ENCODE results near the gene MAST1.
A peak's percentile ranks its signal among the peaks of the same experiment; 100 is the strongest.

MAST1 gene

DNA sequence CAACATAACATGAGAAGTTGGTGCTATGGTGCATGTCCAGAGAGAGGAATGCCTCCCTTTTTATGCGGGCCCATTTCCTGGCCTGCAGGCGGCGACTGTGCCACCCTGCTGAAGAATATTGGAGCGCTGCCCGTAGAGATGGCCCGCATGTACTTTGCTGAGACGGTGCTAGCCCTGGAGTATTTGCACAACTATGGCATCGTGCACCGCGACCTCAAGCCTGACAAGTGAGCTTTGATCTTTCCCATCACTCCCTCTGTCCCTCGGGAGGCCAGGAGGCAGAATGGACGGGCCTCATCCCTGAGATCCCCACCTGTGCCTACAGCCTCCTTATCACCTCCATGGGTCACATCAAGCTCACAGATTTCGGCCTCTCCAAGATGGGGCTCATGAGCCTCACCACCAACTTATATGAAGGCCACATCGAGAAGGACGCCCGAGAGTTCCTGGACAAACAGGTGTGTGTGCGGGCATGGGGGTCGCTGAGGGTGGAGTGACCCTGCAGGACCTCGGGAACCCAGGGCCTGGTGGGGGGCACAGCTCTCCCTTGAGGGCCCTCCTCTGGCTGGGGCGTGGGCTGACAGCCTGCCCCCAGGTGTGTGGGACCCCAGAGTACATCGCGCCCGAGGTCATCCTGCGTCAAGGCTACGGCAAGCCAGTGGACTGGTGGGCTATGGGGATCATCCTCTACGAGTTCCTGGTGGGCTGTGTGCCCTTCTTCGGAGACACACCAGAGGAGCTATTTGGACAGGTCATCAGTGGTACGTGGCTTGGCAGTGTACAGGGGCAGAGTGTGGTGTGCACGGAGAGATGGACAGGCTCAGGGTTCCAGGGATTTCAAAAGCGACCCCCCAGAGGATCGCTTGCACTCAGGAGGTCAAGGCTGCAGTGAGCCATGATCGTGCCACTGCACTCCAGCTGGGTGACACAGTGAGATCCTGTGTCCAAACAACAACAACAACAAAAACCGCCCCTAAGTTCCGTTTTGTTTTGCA is 26.7 kb downstream of the MAST1 start:
- H2BK12ac ChIP-seq (ENCODE audit: low read length) = no peak overlapping the region
- H2BK15ac ChIP-seq (ENCODE audit: low read length) = no peak overlapping the region
- peaks cover 0 to 6% of the 10 kb centered on the region in 2 donors for H3K4me1 ChIP-seq (ENCODE audit: control insufficient read depth in 2 of 2, insufficient read depth in 1 of 2, low read depth in 1 of 2, low read length in 2 of 2)
- peaks cover 4% of the 10 kb centered on the region for H3K79me1 ChIP-seq (ENCODE audit: low read depth, low read length)
- H3K4me3 ChIP-seq (ENCODE audit: low read length in 2 of 2) = no peak overlapping the region
- peak overlapping the region; percentile 53 for H2BK5ac ChIP-seq (ENCODE audit: low read length)
- H2AK5ac ChIP-seq (ENCODE audit: low read depth, low read length) = no peak overlapping the region
- no peak overlapping the region for H3K9ac ChIP-seq (ENCODE audit: low read depth, low read length, poor library complexity)
- no CpG with 5 or more reads among the region's 34 CpGs for WGBS, 2 donors (ENCODE audit: extremely low coverage in 2 of 2, insufficient read length in 2 of 2, insufficient replicate concordance in 1 of 2)
- no peak overlapping the region for H2AFZ ChIP-seq (ENCODE audit: low read length)
- H3K27me3 ChIP-seq (ENCODE audit: control insufficient read depth in 3 of 3, insufficient read depth in 3 of 3, low read depth in 1 of 3, low read length in 3 of 3) = no peaks in the 10 kb centered on the region
- H3K27ac ChIP-seq (replicated peaks; ENCODE audit: low read length) = no peak overlapping the region
- H4K8ac ChIP-seq (ENCODE audit: low read depth, low read length) = peak overlapping the region; percentile 52
- no peak for DNase-seq (ENCODE audit: low spot score)
- peak overlapping the region; percentile 17 for H3K23ac ChIP-seq (ENCODE audit: low read depth, low read length, poor library complexity)
- peaks cover 14 to 15% of the 10 kb centered on the region in 2 donors for H3K36me3 ChIP-seq (replicated peaks in 1 of 2; ENCODE audit: control insufficient read depth in 2 of 2, insufficient read depth in 2 of 2, low read length in 2 of 2)
- H3K4me2 ChIP-seq (ENCODE audit: insufficient read depth, low read length, poor library complexity, severe bottlenecking) = no peak overlapping the region
- H2BK120ac ChIP-seq (ENCODE audit: low read depth, low read length) = peak overlapping the region; percentile 87
- peaks cover 0 to 2% of the 10 kb centered on the region in 2 donors for H3K9me3 ChIP-seq (replicated peaks in 1 of 2; ENCODE audit: control insufficient read depth in 2 of 2, insufficient read depth in 1 of 2, low read depth in 1 of 2, low read length in 2 of 2)
- no peak overlapping the region for H3K4ac ChIP-seq (ENCODE audit: low read length)
- H4K91ac ChIP-seq (ENCODE audit: low read depth, low read length, poor library complexity) = no peak overlapping the region
- H3K18ac ChIP-seq (ENCODE audit: low read length) = no peak overlapping the region
- no peak overlapping the region for H3K14ac ChIP-seq (ENCODE audit: low read length)

DNA sequence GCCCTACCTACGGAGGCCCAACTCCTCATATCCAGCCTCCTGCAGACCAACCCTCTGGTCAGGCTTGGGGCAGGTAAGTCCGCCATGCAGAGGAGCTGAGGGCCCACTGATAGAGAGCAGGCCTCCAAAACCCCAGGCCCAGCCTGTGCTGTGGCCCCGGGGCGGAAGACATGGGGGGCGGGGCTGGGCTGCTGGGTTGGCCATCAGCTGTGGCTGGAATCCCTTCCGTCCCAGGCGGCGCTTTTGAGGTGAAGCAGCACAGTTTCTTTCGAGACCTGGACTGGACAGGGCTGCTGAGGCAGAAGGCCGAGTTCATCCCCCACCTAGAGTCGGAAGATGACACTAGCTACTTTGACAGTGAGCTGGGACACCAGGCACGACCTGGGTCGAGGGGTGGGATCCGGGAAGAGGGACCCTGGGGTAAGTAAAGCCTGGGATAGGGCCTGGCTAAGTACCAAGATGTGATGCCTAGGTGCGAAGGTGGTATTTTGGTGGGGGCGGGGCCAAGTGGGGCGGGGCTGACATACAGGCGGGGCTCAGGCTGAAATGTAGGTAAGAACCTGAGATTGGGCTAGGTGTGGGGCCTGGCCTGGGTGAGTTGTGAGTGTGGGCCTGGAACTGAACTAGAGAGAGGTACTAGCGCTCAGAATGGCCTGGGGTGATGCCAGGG is 27.6 kb downstream of the MAST1 start:
- Histone ChIP-seq H3K79me1 (ENCODE audit: low read depth, low read length) (peaks cover 4% of the 10 kb centered on the region), H3K4me3 (ENCODE audit: low read length in 2 of 2) (no peak overlapping the region), H2BK15ac (ENCODE audit: low read length) (peak overlapping the region; percentile 69), H3K4me2 (ENCODE audit: insufficient read depth, low read length, poor library complexity, severe bottlenecking) (no peak overlapping the region), H2BK5ac (ENCODE audit: low read length) (peak overlapping the region; percentile 53), H3K27me3 (ENCODE audit: control insufficient read depth in 3 of 3, insufficient read depth in 3 of 3, low read depth in 1 of 3, low read length in 3 of 3) (no peaks in the 10 kb centered on the region), H3K27ac (replicated peaks; ENCODE audit: low read length) (no peak overlapping the region), H3K9ac (ENCODE audit: low read depth, low read length, poor library complexity) (no peak overlapping the region), H2BK120ac (ENCODE audit: low read depth, low read length) (peak overlapping the region; percentile 87), H3K18ac (ENCODE audit: low read length) (peak overlapping the region; percentile 57), H2AK5ac (ENCODE audit: low read depth, low read length) (peak overlapping the region; percentile 68), H3K23ac (ENCODE audit: low read depth, low read length, poor library complexity) (peak overlapping the region; percentile 34), H4K91ac (ENCODE audit: low read depth, low read length, poor library complexity) (no peak overlapping the region), H3K9me3 (replicated peaks in 1 of 2; ENCODE audit: control insufficient read depth in 2 of 2, insufficient read depth in 1 of 2, low read depth in 1 of 2, low read length in 2 of 2) (peaks cover 0 to 2% of the 10 kb centered on the region in 2 donors), H4K8ac (ENCODE audit: low read depth, low read length) (peak overlapping the region; percentile 52), H3K36me3 (replicated peaks in 1 of 2; ENCODE audit: control insufficient read depth in 2 of 2, insufficient read depth in 2 of 2, low read length in 2 of 2) (peaks cover 12 to 13% of the 10 kb centered on the region in 2 donors), H3K4ac (ENCODE audit: low read length) (no peak overlapping the region), H2BK12ac (ENCODE audit: low read length) (no peak overlapping the region), H3K4me1 (ENCODE audit: control insufficient read depth in 2 of 2, insufficient read depth in 1 of 2, low read depth in 1 of 2, low read length in 2 of 2) (peaks cover 0 to 6% of the 10 kb centered on the region in 2 donors), H2AFZ (ENCODE audit: low read length) (no peak overlapping the region), H3K14ac (ENCODE audit: low read length) (no peak overlapping the region)
- no CpG with 5 or more reads among the region's 19 CpGs for WGBS, 2 donors (ENCODE audit: extremely low coverage in 2 of 2, insufficient read length in 2 of 2, insufficient replicate concordance in 1 of 2)
- DNase-seq (ENCODE audit: low spot score) = no peak

DNA sequence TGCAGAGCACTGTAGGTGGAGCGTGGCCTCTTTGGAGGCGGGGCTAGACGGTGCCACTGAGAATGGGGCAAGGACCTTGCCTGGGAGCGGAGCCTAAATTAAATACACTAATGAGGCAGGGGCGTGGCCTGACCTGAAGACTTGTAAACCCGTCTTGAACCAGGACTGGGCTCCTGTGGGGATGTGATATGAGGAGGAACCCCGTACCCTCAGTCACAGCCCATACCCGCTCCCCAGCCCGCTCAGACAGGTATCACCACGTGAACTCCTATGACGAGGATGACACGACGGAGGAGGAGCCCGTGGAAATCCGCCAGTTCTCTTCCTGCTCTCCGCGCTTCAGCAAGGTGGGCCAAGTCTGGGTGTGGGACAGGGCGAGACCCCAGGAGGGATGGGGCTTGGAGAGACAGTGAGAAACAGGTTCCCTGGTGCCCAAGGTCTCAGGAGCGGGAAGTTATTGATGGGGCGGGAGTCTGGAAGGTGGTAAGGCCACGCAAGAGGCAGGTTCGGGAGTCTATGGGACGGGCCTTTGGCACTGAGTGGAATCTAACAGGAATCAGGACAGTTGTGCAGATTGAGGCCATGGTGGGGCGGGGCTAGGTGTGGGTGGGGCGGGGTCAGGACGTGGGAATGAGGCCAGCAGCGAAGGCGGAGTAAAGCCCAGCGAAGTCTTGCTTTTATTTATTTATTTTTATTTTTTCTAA is 28.3 kb downstream of the MAST1 start:
- Histone ChIP-seq H2AK5ac (ENCODE audit: low read depth, low read length) (peak overlapping the region; percentile 68), H3K27ac (replicated peaks; ENCODE audit: low read length) (no peak overlapping the region), H2BK120ac (ENCODE audit: low read depth, low read length) (no peak overlapping the region), H2BK15ac (ENCODE audit: low read length) (peak overlapping the region; percentile 69), H3K4me2 (ENCODE audit: insufficient read depth, low read length, poor library complexity, severe bottlenecking) (peak overlapping the region; percentile 93), H2BK12ac (ENCODE audit: low read length) (peak overlapping the region; percentile 76), H4K8ac (ENCODE audit: low read depth, low read length) (peak overlapping the region; percentile 52), H2BK5ac (ENCODE audit: low read length) (no peak overlapping the region), H3K18ac (ENCODE audit: low read length) (peak overlapping the region; percentile 57), H3K14ac (ENCODE audit: low read length) (no peak overlapping the region), H3K27me3 (ENCODE audit: control insufficient read depth in 3 of 3, insufficient read depth in 3 of 3, low read depth in 1 of 3, low read length in 3 of 3) (no peaks in the 10 kb centered on the region), H3K4ac (ENCODE audit: low read length) (no peak overlapping the region), H4K91ac (ENCODE audit: low read depth, low read length, poor library complexity) (peak overlapping the region; percentile 56), H3K79me1 (ENCODE audit: low read depth, low read length) (peaks cover 4% of the 10 kb centered on the region), H3K36me3 (replicated peaks in 1 of 2; ENCODE audit: control insufficient read depth in 2 of 2, insufficient read depth in 2 of 2, low read length in 2 of 2) (peaks cover 12 to 15% of the 10 kb centered on the region in 2 donors), H2AFZ (ENCODE audit: low read length) (no peak overlapping the region), H3K9ac (ENCODE audit: low read depth, low read length, poor library complexity) (no peak overlapping the region), H3K4me1 (ENCODE audit: control insufficient read depth in 2 of 2, insufficient read depth in 1 of 2, low read depth in 1 of 2, low read length in 2 of 2) (peaks cover 0 to 6% of the 10 kb centered on the region in 2 donors), H3K23ac (ENCODE audit: low read depth, low read length, poor library complexity) (peak overlapping the region; percentile 34), H3K4me3 (ENCODE audit: low read length in 2 of 2) (no peak overlapping the region), H3K9me3 (replicated peaks in 1 of 2; ENCODE audit: control insufficient read depth in 2 of 2, insufficient read depth in 1 of 2, low read depth in 1 of 2, low read length in 2 of 2) (peaks cover 0 to 2% of the 10 kb centered on the region in 2 donors)
- no CpG with 5 or more reads among the region's 29 CpGs for WGBS, 2 donors (ENCODE audit: extremely low coverage in 2 of 2, insufficient read length in 2 of 2, insufficient replicate concordance in 1 of 2)
- no peak for DNase-seq (ENCODE audit: low spot score)
